HG03139 (cell line): Measurements from ENCODE around the gene ERICH6.

Source experiments
- ATAC-seq: cut with Tn5 transposase; IDR thresholded peaks from one replicate; pipeline ENCODE4 v1.9.1; 2021; ENCODE audit not compliant: unreplicated experiment

Gene ERICH6

GRCh38 chr3:150613709-150614480, 89.8 kb downstream of the ERICH6 start:
- ATAC-seq: no peak

GRCh38 chr3:150613034-150613433, 90.7 kb downstream of the ERICH6 start:
- ATAC-seq: no peak

GRCh38 chr3:150612494-150612893, 91.2 kb downstream of the ERICH6 start:
- no peak for ATAC-seq

GRCh38 chr3:150611666-150612065, 92.1 kb downstream of the ERICH6 start:
- ATAC-seq: no peak

DNA sequence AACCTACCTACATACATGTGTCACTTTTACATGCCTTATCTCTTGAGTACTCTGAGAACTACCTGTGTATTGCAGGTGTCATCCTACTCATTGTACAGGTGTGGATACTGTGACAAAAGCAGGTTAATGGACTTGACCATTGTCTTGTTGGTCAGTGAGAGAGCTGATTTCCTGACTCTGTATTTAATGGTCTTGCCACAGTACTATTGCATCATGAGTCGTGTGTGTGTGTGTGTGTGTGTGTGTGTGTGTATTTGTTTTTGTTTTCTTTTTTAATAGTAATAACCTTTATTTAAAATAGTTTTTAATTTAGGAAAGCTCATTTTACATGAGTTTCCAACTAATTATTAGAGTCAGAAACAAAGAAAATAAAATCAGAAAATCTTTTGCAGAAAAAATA, 92.9 kb downstream of the ERICH6 start:
- no peak for ATAC-seq

DNA sequence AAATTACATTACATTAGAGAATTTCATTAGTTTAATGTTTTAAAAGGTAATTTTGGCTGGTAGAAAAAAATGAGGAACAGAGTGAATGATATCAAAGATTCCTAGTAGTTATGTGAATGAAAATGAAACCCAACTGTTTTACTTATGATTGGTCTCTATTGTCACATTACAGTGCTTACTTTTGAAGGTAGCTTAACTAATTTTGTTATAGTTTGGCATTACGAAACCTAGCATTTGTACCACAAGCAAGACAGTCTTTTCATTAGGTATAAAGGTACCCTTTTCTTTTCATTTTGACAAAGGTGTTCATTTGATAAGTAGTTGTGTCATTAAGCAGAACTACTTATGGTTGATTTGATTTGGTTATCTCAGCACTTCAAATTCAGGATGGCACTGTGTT, 93.7 kb downstream of the ERICH6 start:
- no peak for ATAC-seq
